Upper lobe of right lung (tissue), 1 donor: ENCODE results near the gene DMTF1. TPM values are rescaled to one million over a fixed set of nuclear protein-coding genes. Genes with fewer than 3 reads are reported as not detected.
"Not testable (repeated sequence)": the region's sequence is repeated elsewhere in the genome, so short reads cannot be mapped to it uniquely, and the experiment has no call there.

Experiments used
- ATAC-seq: fragments of 200-7000 bp; cut with Tn5 transposase; one replicate; pipeline ENCODE4 v1.9.1; 2020; ENCODE audit warnings: mild to moderate bottlenecking, moderate library complexity
- DNase-seq: peaks from one replicate; pipeline ENCODE4 v3.0.0-alpha.2; 2020
- H3K27ac ChIP-seq: fragments of 200-600 bp; one replicate; pipeline ENCODE4 v1.8.0; 2022
- H3K27me3 ChIP-seq: fragments of 200-600 bp; one replicate; pipeline ENCODE4 v1.8.0; 2022; ENCODE audit warnings: mild to moderate bottlenecking
- H3K36me3 ChIP-seq: fragments of 200-600 bp; one replicate; pipeline ENCODE4 v1.8.0; 2022
- H3K4me1 ChIP-seq: fragments of 200-600 bp; one replicate; pipeline ENCODE4 v1.8.0; 2022
- H3K4me3 ChIP-seq: fragments of 200-600 bp; one replicate; pipeline ENCODE4 v1.8.0; 2022; ENCODE audit warnings: mild to moderate bottlenecking
- H3K9me3 ChIP-seq: fragments of 200-600 bp; one replicate; pipeline ENCODE4 v1.8.0; 2022
- CTCF ChIP-seq: fragments of 200-600 bp; IDR thresholded peaks from one replicate; pipeline ENCODE4 v1.8.0; 2022; ENCODE audit warnings: antibody characterized with exemption
- intact Hi-C: fragments of 100-400 bp; cut with DNase I; formaldehyde crosslinking; loops from one replicate; pipeline ENCODE4 v1.11.0; 2022
- total RNA-seq: library from RNA; stranded (reverse); fragmentation: NEBNext Ultra II Directional; extraction: Animal tissue kit (Norgen Biotek cat#: 25700); gene quantifications from one replicate; pipeline ENCODE4 v1.2.1, GENCODE V29; 2021
- donor health status: DM: no; HTN: yes; CAD: no; lungs with severe emphysema.

The DMTF1 gene
- total RNA-seq, 1 donor from 2014 or later, result 82.8 TPM

GRCh38 chr7:87111877-87112276 is 40.4 kb upstream of the DMTF1 start:
- H3K4me3 ChIP-seq, result no peak overlapping the region
- no peak for TF ChIP-seq CTCF
- H3K9me3 ChIP-seq, result no peaks in the 10 kb centered on the region
- H3K4me1 ChIP-seq, result no peaks in the 10 kb centered on the region
- DNase-seq (no peak), ATAC-seq (no peak)
- intact Hi-C loops, result no loop called here
- no peak overlapping the region for H3K27ac ChIP-seq
- H3K27me3 ChIP-seq, result no peaks in the 10 kb centered on the region
- no peaks in the 10 kb centered on the region for H3K36me3 ChIP-seq

GRCh38 chr7:87113077-87113476 is 39.2 kb upstream of the DMTF1 start:
- no peak overlapping the region for H3K27ac ChIP-seq

GRCh38 chr7:87113904-87114303 is 38.3 kb upstream of the DMTF1 start:
- ATAC-seq, result not testable (repeated sequence)

More at GRCh38 chr7:87113077-87113476, 39.2 kb upstream of the DMTF1 start:
- Histone ChIP-seq H3K36me3 (no peaks in the 10 kb centered on the region), H3K4me1 (no peaks in the 10 kb centered on the region), H3K9me3 (no peaks in the 10 kb centered on the region), H3K27me3 (no peaks in the 10 kb centered on the region), H3K4me3 (no peak overlapping the region)
- intact Hi-C loops, result no loop called here
- TF ChIP-seq CTCF, result no peak
- no peak for ATAC-seq
- no peak for DNase-seq

GRCh38 chr7:87115772-87116171 is 36.5 kb upstream of the DMTF1 start:
- H3K4me1 ChIP-seq, ATAC-seq, H3K27ac ChIP-seq, H3K36me3 ChIP-seq, DNase-seq, H3K4me3 ChIP-seq, intact Hi-C loops, H3K9me3 ChIP-seq, H3K27me3 ChIP-seq: not testable (repeated sequence)

More at GRCh38 chr7:87113904-87114303, 38.3 kb upstream of the DMTF1 start:
- H3K36me3 ChIP-seq, H3K4me3 ChIP-seq, H3K9me3 ChIP-seq, DNase-seq, intact Hi-C loops, H3K27me3 ChIP-seq, H3K4me1 ChIP-seq, H3K27ac ChIP-seq: not testable (repeated sequence)

- no peak for ATAC-seq
- no peak for TF ChIP-seq CTCF
- intact Hi-C loops, result no loop called here
These were observed 35.9 kb upstream of the DMTF1 start for GRCh38 chr7:87116315-87116714.

GRCh38 chr7:87119581-87119980 is 32.7 kb upstream of the DMTF1 start:
- H3K4me3 ChIP-seq, result no peak overlapping the region
- ATAC-seq (no peak), DNase-seq (no peak)
- H3K36me3 ChIP-seq, result no peaks in the 10 kb centered on the region
- H3K27ac ChIP-seq, result no peak overlapping the region
- intact Hi-C loops, result no loop called here
- H3K9me3 ChIP-seq, result no peaks in the 10 kb centered on the region
- H3K4me1 ChIP-seq, result no peaks in the 10 kb centered on the region
- TF ChIP-seq CTCF, result no peak
- no peaks in the 10 kb centered on the region for H3K27me3 ChIP-seq

More at GRCh38 chr7:87116315-87116714, 35.9 kb upstream of the DMTF1 start:
- Histone ChIP-seq H3K9me3 (no peaks in the 10 kb centered on the region), H3K27me3 (no peaks in the 10 kb centered on the region), H3K4me1 (no peaks in the 10 kb centered on the region), H3K4me3 (no peak overlapping the region), H3K27ac (no peak overlapping the region), H3K36me3 (no peaks in the 10 kb centered on the region)
- DNase-seq, result no peak

GRCh38 chr7:87123105-87123504 is 29.1 kb upstream of the DMTF1 start:
- no peak overlapping the region for H3K4me3 ChIP-seq
- no peak for ATAC-seq
- intact Hi-C loops, result no loop called here

More at GRCh38 chr7:87123105-87123504, 29.1 kb upstream of the DMTF1 start:
- no peaks in the 10 kb centered on the region for H3K4me1 ChIP-seq
- no peak for TF ChIP-seq CTCF
- no peak overlapping the region for H3K27ac ChIP-seq
- no peaks in the 10 kb centered on the region for H3K36me3 ChIP-seq
- no peaks in the 10 kb centered on the region for H3K9me3 ChIP-seq
- DNase-seq, result no peak
- H3K27me3 ChIP-seq, result no peaks in the 10 kb centered on the region
